H9 (cell line): Measurements from ENCODE around the gene ERC1. TPM values are rescaled to one million over a fixed set of nuclear protein-coding genes. Genes with fewer than 3 reads are reported as not detected.

Source experiments
- DNase-seq: peaks from one replicate; pipeline ENCODE4 v3.0.0-alpha.2; 2017
- H2AFZ ChIP-seq: one replicate; pipeline ENCODE4 v1.6.1; 2013; ENCODE audit warnings: mild to moderate bottlenecking, low read length, control low read depth, moderate library complexity
- H2AK5ac ChIP-seq: 2 replicates; pipeline ENCODE4 v1.6.1; 2013; ENCODE audit warnings: low read length, control low read depth, mixed read lengths; ENCODE audit not compliant: insufficient read length
- H2BK120ac ChIP-seq: one replicate; pipeline ENCODE4 v1.6.1; 2013; ENCODE audit warnings: low read depth, mild to moderate bottlenecking, low read length, control low read depth, inconsistent platforms; ENCODE audit not compliant: poor library complexity, severe bottlenecking
- H2BK12ac ChIP-seq: 2 replicates; pipeline ENCODE4 v1.6.1; 2013; ENCODE audit warnings: low read length, control low read depth, mixed read lengths, low read depth; ENCODE audit not compliant: insufficient read length
- H2BK15ac ChIP-seq: 2 replicates; pipeline ENCODE4 v1.6.1; 2013; ENCODE audit warnings: low read depth, low read length, control low read depth
- H2BK20ac ChIP-seq: one replicate; pipeline ENCODE4 v1.6.1; 2013; ENCODE audit warnings: low read depth, mild to moderate bottlenecking, low read length, control low read depth, inconsistent platforms; ENCODE audit not compliant: poor library complexity, severe bottlenecking
- H2BK5ac ChIP-seq: 2 replicates; pipeline ENCODE4 v1.6.1; 2013; ENCODE audit warnings: low read length, control low read depth, mixed read lengths; ENCODE audit not compliant: insufficient read length
- H3K14ac ChIP-seq: 2 replicates; pipeline ENCODE4 v1.6.1; 2013; ENCODE audit warnings: low read length, control low read depth; ENCODE audit not compliant: insufficient read depth
- H3K18ac ChIP-seq: 2 replicates; pipeline ENCODE4 v1.6.1; 2013; ENCODE audit warnings: low read depth, mild to moderate bottlenecking, mixed read lengths, low read length, control low read depth; ENCODE audit not compliant: insufficient read length
- H3K23ac ChIP-seq: 2 replicates; pipeline ENCODE4 v1.6.1; 2013; ENCODE audit warnings: low read length, control low read depth, mixed read lengths, low read depth; ENCODE audit not compliant: insufficient read length
- H3K23me2 ChIP-seq: 2 replicates; pipeline ENCODE4 v1.6.1; 2013; ENCODE audit warnings: low read depth, mild to moderate bottlenecking, mixed read lengths, low read length, control low read depth; ENCODE audit not compliant: insufficient read length, poor library complexity, severe bottlenecking
- H3K27ac ChIP-seq: 2 replicates; pipeline ENCODE4 v1.5.1; 2013; ENCODE audit warnings: low read length, control low read depth, mixed read lengths, low read depth; ENCODE audit not compliant: insufficient read length
- H3K27me3 ChIP-seq: 2 replicates; pipeline ENCODE4 v1.6.1; 2013; ENCODE audit warnings: low read length, control low read depth, inconsistent platforms; ENCODE audit not compliant: insufficient read depth
- H3K4ac ChIP-seq: 2 replicates; pipeline ENCODE4 v1.6.1; 2013; ENCODE audit warnings: low read depth, mild to moderate bottlenecking, control low read depth, inconsistent platforms, low read length, moderate library complexity
- H3K4me1 ChIP-seq: 2 replicates; pipeline ENCODE4 v1.6.1; 2013; ENCODE audit warnings: low read length, control low read depth, inconsistent platforms; ENCODE audit not compliant: insufficient read depth
- H3K4me2 ChIP-seq: 2 replicates; pipeline ENCODE4 v1.6.1; 2013; ENCODE audit warnings: low read length, control low read depth, mixed read lengths; ENCODE audit not compliant: insufficient read length, insufficient read depth
- H3K56ac ChIP-seq: 2 replicates; pipeline ENCODE4 v1.6.1; 2013; ENCODE audit warnings: low read depth, mild to moderate bottlenecking, mixed read lengths, low read length, control low read depth; ENCODE audit not compliant: insufficient read length
- H3K79me1 ChIP-seq: 2 replicates; pipeline ENCODE4 v1.6.1; 2013; ENCODE audit warnings: low read depth, mild to moderate bottlenecking, moderate library complexity, low read length, control low read depth, inconsistent platforms; ENCODE audit not compliant: insufficient read depth, poor library complexity, severe bottlenecking
- H3K79me2 ChIP-seq: 2 replicates; pipeline ENCODE4 v1.6.1; 2013; ENCODE audit warnings: low read length, control low read depth, inconsistent platforms; ENCODE audit not compliant: insufficient read depth
- H3K9ac ChIP-seq: 2 replicates; pipeline ENCODE4 v1.6.1; 2013; ENCODE audit warnings: low read length, control low read depth, mixed read lengths; ENCODE audit not compliant: insufficient read length; ENCODE audit errors: extremely low read depth
- H3K9me3 ChIP-seq: one replicate; pipeline ENCODE4 v1.6.1; 2013; ENCODE audit warnings: low read depth, low read length, inconsistent platforms; ENCODE audit not compliant: control insufficient read depth
- H3T11ph ChIP-seq: one replicate; pipeline ENCODE4 v1.6.1; 2013; ENCODE audit warnings: mild to moderate bottlenecking, low read length, control low read depth, inconsistent platforms
- H4K20me1 ChIP-seq: one replicate; pipeline ENCODE4 v1.6.1; 2013; ENCODE audit not compliant: control insufficient read depth, insufficient read length, insufficient read depth
- H4K5ac ChIP-seq: 2 replicates; pipeline ENCODE4 v1.6.1; 2013; ENCODE audit warnings: low read depth, mild to moderate bottlenecking, mixed read lengths, low read length, control low read depth; ENCODE audit not compliant: insufficient read length
- H4K8ac ChIP-seq: replicated peaks from 2 replicates; pipeline ENCODE4 v1.6.1; 2013; ENCODE audit warnings: low read length, control low read depth, mixed read lengths, low read depth; ENCODE audit not compliant: insufficient read length
- H4K91ac ChIP-seq: 2 replicates; pipeline ENCODE4 v1.6.1; 2013; ENCODE audit warnings: low read depth, mild to moderate bottlenecking, moderate library complexity, mixed read lengths, low read length, control low read depth; ENCODE audit not compliant: insufficient read length
- H3K27ac Mint-ChIP-seq, 3 experiments: 2 replicates in 2 of 3; 3 replicates in 1 of 3; pipeline ENCODE4 v1.8.0; 2020 to 2021; ENCODE audit warnings: mixed read lengths in 3 of 3, mild to moderate bottlenecking in 1 of 3, moderate library complexity in 1 of 3
- H3K27me3 Mint-ChIP-seq: 2 replicates; pipeline ENCODE4 v1.8.0; 2021; ENCODE audit warnings: low read depth, mild to moderate bottlenecking, moderate library complexity, mixed read lengths
- H3K36me3 Mint-ChIP-seq, 3 experiments: 2 replicates in 2 of 3; 3 replicates in 1 of 3; pipeline ENCODE4 v1.8.0; 2020 to 2021; ENCODE audit warnings: low read depth in 3 of 3, mixed read lengths in 3 of 3; ENCODE audit not compliant: insufficient read depth in 1 of 3
- H3K4me1 Mint-ChIP-seq, 2 experiments: 2 replicates each; pipeline ENCODE4 v1.8.0; 2020; ENCODE audit warnings: mixed read lengths in 2 of 2
- H3K4me3 Mint-ChIP-seq, 2 experiments: 2 replicates in 1 of 2; 3 replicates in 1 of 2; pipeline ENCODE4 v1.8.0; 2020 to 2021; ENCODE audit warnings: mild to moderate bottlenecking in 2 of 2, mixed read lengths in 2 of 2, moderate library complexity in 1 of 2
- H3K9me3 Mint-ChIP-seq, 2 experiments: 2 replicates in 1 of 2; 3 replicates in 1 of 2; pipeline ENCODE4 v1.8.0; 2020; ENCODE audit warnings: mild to moderate bottlenecking in 2 of 2, mixed read lengths in 2 of 2, moderate library complexity in 1 of 2
- CTCF ChIP-seq: fragments of 200-600 bp; sonication (generic); conservative IDR thresholded peaks from 3 replicates; pipeline ENCODE4 v1.8.0; 2021; ENCODE audit warnings: antibody characterized with exemption, mild to moderate bottlenecking
- WGBS: extraction: QIAGEN DNeasy Blood & Tissue Kit; methylation state at CpG from one replicate; pipeline ENCODE4 v1.1.7; 2013; ENCODE audit warnings: missing lambda C conversion rate, low lambda C conversion rate, mixed read lengths; ENCODE audit not compliant: insufficient read length; ENCODE audit errors: extremely low coverage; 5-methylcytosine and 5-hydroxymethylcytosine counted together
- total RNA-seq: library from RNA; stranded (reverse); gene quantifications from 2 replicates; pipeline ENCODE4 v1.2.1, GENCODE V29; 2021

The ERC1 gene
- total RNA-seq, 1 experiment from 2014 or later: 51.2 TPM

GRCh38 chr12:1020389-1020788, 29.4 kb downstream of the ERC1 start:
- no peak for DNase-seq
- WGBS: no CpG with 5 or more reads among the region's 3 CpGs
- no peaks in the 10 kb centered on the region for H3K79me2 ChIP-seq

More at GRCh38 chr12:1020389-1020788, 29.4 kb downstream of the ERC1 start:
- Mint-ChIP-seq H3K36me3 (peaks cover 7 to 14% (median 7%) of the 10 kb centered on the region in 3 experiments; a peak in 6 of 7 replicates), H3K4me3 (no peak overlapping the region), H3K9me3 (no peaks in the 10 kb centered on the region), H3K27me3 (no peaks in the 10 kb centered on the region), H3K4me1 (peaks cover 9 to 15% of the 10 kb centered on the region in 2 experiments), H3K27ac (no peak overlapping the region)
- no peak overlapping the region for H2BK5ac ChIP-seq
- H3K23me2 ChIP-seq: no peaks in the 10 kb centered on the region
- H3K27me3 ChIP-seq: no peaks in the 10 kb centered on the region
- H2BK15ac ChIP-seq: no peak overlapping the region
- no peak for TF ChIP-seq CTCF
- H3K14ac ChIP-seq: no peak overlapping the region
- H3T11ph ChIP-seq: no peak overlapping the region
- H3K23ac ChIP-seq: no peak overlapping the region
- no peak overlapping the region for H2AFZ ChIP-seq
- no peaks in the 10 kb centered on the region for H3K9me3 ChIP-seq
- H2BK120ac ChIP-seq: no peak overlapping the region
- H4K91ac ChIP-seq: no peak overlapping the region
- H2BK20ac ChIP-seq: no peak overlapping the region
- no peak overlapping the region for H4K8ac ChIP-seq
- H3K4me1 ChIP-seq: no peaks in the 10 kb centered on the region
- no peak overlapping the region for H4K5ac ChIP-seq
- H3K18ac ChIP-seq: no peak overlapping the region
- no peak overlapping the region for H3K9ac ChIP-seq
- H3K4ac ChIP-seq: no peak overlapping the region
- H3K27ac ChIP-seq: no peak overlapping the region
- no peaks in the 10 kb centered on the region for H3K79me1 ChIP-seq
- H2AK5ac ChIP-seq: no peak overlapping the region
- no peak overlapping the region for H3K56ac ChIP-seq
- H2BK12ac ChIP-seq: no peak overlapping the region
- no peaks in the 10 kb centered on the region for H4K20me1 ChIP-seq
- H3K4me2 ChIP-seq: no peak overlapping the region
